ENCODE measurements around the gene GPR171. TPM values are rescaled to one million over a fixed set of nuclear protein-coding genes. Genes with fewer than 3 reads are reported as not detected.

The GPR171 gene
- total RNA-seq, 1 experiment from 2014 or later, result not detected

DNA sequence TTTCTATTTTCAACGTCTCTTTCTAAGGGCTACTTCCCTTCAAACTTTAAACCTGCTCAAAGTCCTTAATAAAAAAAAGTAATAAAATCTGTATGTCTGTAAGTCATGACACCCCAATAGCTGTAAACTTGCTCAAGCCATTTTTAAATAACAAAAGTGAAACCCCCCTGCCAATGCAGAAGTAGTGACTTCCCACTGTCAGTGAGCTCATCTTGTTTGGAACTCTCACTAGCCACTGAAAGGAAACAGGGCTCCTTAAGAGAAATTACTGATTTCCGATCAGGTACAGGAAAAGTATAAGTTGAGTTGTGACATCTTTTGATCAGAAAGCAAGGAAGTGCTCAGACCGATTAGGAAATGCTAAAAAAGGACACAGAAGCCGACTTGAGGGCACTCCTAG, 27.6 kb upstream of the GPR171 start:
- Mint-ChIP-seq H3K27me3 (ENCODE audit: insufficient read depth, unreplicated experiment) (no peaks in the 10 kb centered on the region), H3K27ac (ENCODE audit: low read depth, unreplicated experiment) (peak overlapping the region; percentile 1), H3K4me1 (ENCODE audit: insufficient read depth, unreplicated experiment) (peaks cover 18% of the 10 kb centered on the region), H3K36me3 (ENCODE audit: insufficient read depth, unreplicated experiment) (no peaks in the 10 kb centered on the region), H3K9me3 (ENCODE audit: unreplicated experiment) (no peaks in the 10 kb centered on the region), H3K4me3 (ENCODE audit: unreplicated experiment) (no peak overlapping the region)
- no peak for TF ChIP-seq CTCF (IDR thresholded peaks at IDR 0.05; ENCODE audit: unreplicated experiment)
- no TSS peak for BruUV-seq (replicated peaks)
- intact Hi-C loops (cut with micrococcal nuclease), result no loop called here
- no peak for DNase-seq (ENCODE audit: unreplicated experiment)
- ChIA-PET CTCF (interaction anchor here (0.5 to 6.5 kb wide), 10 partner anchors 23 to 1101 kb away, joined by 3 to 67 read pairs (median 3); no protein-coding TSS in a partner anchor), POLR2A (no interaction called here)

- H3K4me3 Mint-ChIP-seq (ENCODE audit: unreplicated experiment), result no peak overlapping the region
- BruUV-seq (replicated peaks), result no TSS peak
- H3K4me1 Mint-ChIP-seq (ENCODE audit: insufficient read depth, unreplicated experiment), result peaks cover 18% of the 10 kb centered on the region
- DNase-seq (ENCODE audit: unreplicated experiment), result no peak
- H3K9me3 Mint-ChIP-seq (ENCODE audit: unreplicated experiment), result no peaks in the 10 kb centered on the region
- no peaks in the 10 kb centered on the region for H3K36me3 Mint-ChIP-seq (ENCODE audit: insufficient read depth, unreplicated experiment)
- no peaks in the 10 kb centered on the region for H3K27me3 Mint-ChIP-seq (ENCODE audit: insufficient read depth, unreplicated experiment)
- intact Hi-C loops (cut with micrococcal nuclease), result loop anchor here (5.0 kb wide), 2 partner anchors 209 to 689 kb away; no protein-coding TSS in a partner anchor
- TF ChIP-seq CTCF (IDR thresholded peaks at IDR 0.05; ENCODE audit: unreplicated experiment), result no peak
- CTCF ChIA-PET, result interaction anchor here (0.6 to 6.5 kb wide), 45 partner anchors 10 to 722 kb away, joined by 3 to 107 read pairs (median 5); partner anchors contain the start of gene P2RY14
- H3K27ac Mint-ChIP-seq (ENCODE audit: low read depth, unreplicated experiment), result no peak overlapping the region
- POLR2A ChIA-PET, result interaction anchor here (1.0 to 1.3 kb wide), 3 partner anchors 49 to 76 kb away, joined by 3 to 6 read pairs (median 3); partner anchors contain the start of gene P2RY14
Observed at GRCh38 chr3:151228666-151229040, 25.6 kb upstream of the GPR171 start.

GRCh38 chr3:151227807-151228665, 25.0 kb upstream of the GPR171 start:
- no TSS peak for BruUV-seq (replicated peaks)
- CTCF ChIA-PET, result interaction anchor here (0.6 to 6.5 kb wide), 60 partner anchors 9 to 1853 kb away, joined by 3 to 107 read pairs (median 4); partner anchors contain the start of gene P2RY14
- peak; percentile 81 for TF ChIP-seq CTCF (IDR thresholded peaks at IDR 0.05; ENCODE audit: unreplicated experiment)
- intact Hi-C loops (cut with micrococcal nuclease), result loop anchor here (1.0 to 5.0 kb wide), 6 partner anchors 55 to 689 kb away; no protein-coding TSS in a partner anchor
- H3K9me3 Mint-ChIP-seq (ENCODE audit: unreplicated experiment), result no peaks in the 10 kb centered on the region
- no peak overlapping the region for H3K27ac Mint-ChIP-seq (ENCODE audit: low read depth, unreplicated experiment)
- no peaks in the 10 kb centered on the region for H3K27me3 Mint-ChIP-seq (ENCODE audit: insufficient read depth, unreplicated experiment)
- peak; percentile 84 for DNase-seq (ENCODE audit: unreplicated experiment)
- H3K4me1 Mint-ChIP-seq (ENCODE audit: insufficient read depth, unreplicated experiment), result peaks cover 18% of the 10 kb centered on the region
- no peaks in the 10 kb centered on the region for H3K36me3 Mint-ChIP-seq (ENCODE audit: insufficient read depth, unreplicated experiment)
- POLR2A ChIA-PET, result interaction anchor here (0.8 to 1.3 kb wide), 4 partner anchors 11 to 77 kb away, joined by 3 to 6 read pairs (median 4); partner anchors contain the start of gene P2RY14
- no peak overlapping the region for H3K4me3 Mint-ChIP-seq (ENCODE audit: unreplicated experiment)

DNA sequence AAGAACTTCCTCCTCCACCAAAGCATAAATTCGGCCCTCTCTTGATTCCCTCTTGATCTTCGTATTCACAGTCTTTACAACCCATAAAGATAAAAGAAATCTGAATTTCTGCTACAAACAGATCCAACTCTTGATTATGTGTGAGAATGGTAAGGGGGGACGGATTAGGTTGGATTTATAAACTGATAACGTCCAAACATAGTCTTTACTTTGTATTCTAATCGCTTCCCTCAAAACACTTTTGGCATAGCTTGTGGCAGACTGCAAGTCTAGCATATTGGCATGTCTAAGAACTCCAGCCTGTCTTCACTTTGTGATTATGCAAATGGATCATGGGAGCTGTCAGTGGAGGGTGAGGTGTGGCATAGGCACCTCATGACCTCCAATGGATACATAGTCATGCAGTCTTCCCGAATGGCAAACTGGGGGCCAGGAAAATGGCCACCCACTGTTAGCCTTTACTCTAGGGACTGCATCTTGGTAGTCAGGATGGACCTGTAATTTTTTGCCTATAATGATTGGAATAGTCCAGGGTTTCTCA, 24.3 kb upstream of the GPR171 start:
- Mint-ChIP-seq H3K4me1 (ENCODE audit: insufficient read depth, unreplicated experiment) (peaks cover 18% of the 10 kb centered on the region), H3K9me3 (ENCODE audit: unreplicated experiment) (no peaks in the 10 kb centered on the region), H3K36me3 (ENCODE audit: insufficient read depth, unreplicated experiment) (no peaks in the 10 kb centered on the region), H3K27ac (ENCODE audit: low read depth, unreplicated experiment) (no peak overlapping the region), H3K27me3 (ENCODE audit: insufficient read depth, unreplicated experiment) (no peaks in the 10 kb centered on the region), H3K4me3 (ENCODE audit: unreplicated experiment) (no peak overlapping the region)
- intact Hi-C loops (cut with micrococcal nuclease), result loop anchor here (1.0 to 5.0 kb wide), 6 partner anchors 56 to 690 kb away; no protein-coding TSS in a partner anchor
- TF ChIP-seq CTCF (IDR thresholded peaks at IDR 0.05; ENCODE audit: unreplicated experiment), result no peak
- ChIA-PET CTCF (interaction anchor here (0.6 to 6.5 kb wide), 41 partner anchors 8 to 1854 kb away, joined by 3 to 107 read pairs (median 5); partner anchors contain the start of gene P2RY14), POLR2A (interaction anchor here (0.7 to 1.3 kb wide), 2 partner anchors 50 to 78 kb away, joined by 3 read pairs; partner anchors contain the start of gene P2RY14)
- no TSS peak for BruUV-seq (replicated peaks)
- DNase-seq (ENCODE audit: unreplicated experiment), result peak; percentile 8
